Fibroblast of mammary gland (primary cell): ENCODE measurements around the gene KLHL24.
"Not testable (repeated sequence)": the region's sequence is repeated elsewhere in the genome, so short reads cannot be mapped to it uniquely, and the experiment has no call there.

Experiments
- DNase-seq: peaks from one replicate; pipeline ENCODE4 v3.0.0-alpha.2; 2010; ENCODE audit warnings: low read depth
- H3K4me3 ChIP-seq: 2 replicates; pipeline ENCODE4 v1.5.1; 2011; ENCODE audit warnings: low read depth, mild to moderate bottlenecking, low read length, moderate library complexity; ENCODE audit not compliant: control insufficient read depth
- TF ChIP-seq, protein P1 (sequence below): conservative IDR thresholded peaks from 2 replicates; pipeline ENCODE4 v1.5.1; 2011; ENCODE audit warnings: low read depth, low read length, inconsistent platforms; ENCODE audit not compliant: control insufficient read depth, insufficient read depth

KLHL24 gene

DNA sequence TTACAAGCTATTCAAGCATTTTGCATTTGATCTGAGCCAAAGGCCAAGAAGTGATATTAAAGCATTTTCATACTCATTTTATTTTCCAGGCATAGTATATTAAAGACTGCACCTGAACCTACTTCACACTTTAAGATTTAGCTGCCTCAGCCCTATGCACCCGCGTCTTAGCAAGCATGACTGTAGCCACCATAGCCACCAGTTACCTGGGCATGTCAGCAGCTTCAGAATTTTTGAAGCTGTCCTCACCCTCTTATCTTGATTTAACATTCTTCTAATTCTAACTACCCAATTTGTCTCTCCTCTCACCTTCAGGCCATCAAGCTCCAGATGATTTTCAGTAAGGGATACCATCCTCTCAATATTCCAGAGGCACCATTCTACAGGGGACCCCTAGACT, 40.8 kb upstream of the KLHL24 start:
- TF ChIP-seq, protein P1, sequence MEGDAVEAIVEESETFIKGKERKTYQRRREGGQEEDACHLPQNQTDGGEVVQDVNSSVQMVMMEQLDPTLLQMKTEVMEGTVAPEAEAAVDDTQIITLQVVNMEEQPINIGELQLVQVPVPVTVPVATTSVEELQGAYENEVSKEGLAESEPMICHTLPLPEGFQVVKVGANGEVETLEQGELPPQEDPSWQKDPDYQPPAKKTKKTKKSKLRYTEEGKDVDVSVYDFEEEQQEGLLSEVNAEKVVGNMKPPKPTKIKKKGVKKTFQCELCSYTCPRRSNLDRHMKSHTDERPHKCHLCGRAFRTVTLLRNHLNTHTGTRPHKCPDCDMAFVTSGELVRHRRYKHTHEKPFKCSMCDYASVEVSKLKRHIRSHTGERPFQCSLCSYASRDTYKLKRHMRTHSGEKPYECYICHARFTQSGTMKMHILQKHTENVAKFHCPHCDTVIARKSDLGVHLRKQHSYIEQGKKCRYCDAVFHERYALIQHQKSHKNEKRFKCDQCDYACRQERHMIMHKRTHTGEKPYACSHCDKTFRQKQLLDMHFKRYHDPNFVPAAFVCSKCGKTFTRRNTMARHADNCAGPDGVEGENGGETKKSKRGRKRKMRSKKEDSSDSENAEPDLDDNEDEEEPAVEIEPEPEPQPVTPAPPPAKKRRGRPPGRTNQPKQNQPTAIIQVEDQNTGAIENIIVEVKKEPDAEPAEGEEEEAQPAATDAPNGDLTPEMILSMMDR: no peak
- DNase-seq: no peak
- H3K4me3 ChIP-seq: no peak overlapping the region

DNA sequence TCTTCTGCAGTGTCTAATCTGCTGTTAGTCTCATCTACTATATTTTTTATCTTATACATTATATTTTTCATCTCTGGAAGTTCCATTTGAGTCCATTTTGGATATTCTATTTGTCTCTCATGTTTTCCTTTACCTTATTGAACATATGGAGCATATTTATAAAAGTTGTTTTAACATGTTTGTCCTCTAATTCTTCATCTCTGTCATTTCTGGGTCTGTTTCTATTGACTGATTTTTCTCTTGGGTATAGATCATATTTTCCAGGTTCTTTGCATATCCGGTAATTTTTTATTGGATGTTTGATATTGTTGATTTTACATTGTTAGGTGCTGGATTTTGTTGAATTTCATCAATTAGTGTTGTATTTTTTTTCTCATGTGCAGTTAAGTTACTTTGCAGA, 37.5 kb upstream of the KLHL24 start:
- no peak for DNase-seq
- H3K4me3 ChIP-seq: no peak overlapping the region
- TF ChIP-seq, protein P1: no peak

DNA sequence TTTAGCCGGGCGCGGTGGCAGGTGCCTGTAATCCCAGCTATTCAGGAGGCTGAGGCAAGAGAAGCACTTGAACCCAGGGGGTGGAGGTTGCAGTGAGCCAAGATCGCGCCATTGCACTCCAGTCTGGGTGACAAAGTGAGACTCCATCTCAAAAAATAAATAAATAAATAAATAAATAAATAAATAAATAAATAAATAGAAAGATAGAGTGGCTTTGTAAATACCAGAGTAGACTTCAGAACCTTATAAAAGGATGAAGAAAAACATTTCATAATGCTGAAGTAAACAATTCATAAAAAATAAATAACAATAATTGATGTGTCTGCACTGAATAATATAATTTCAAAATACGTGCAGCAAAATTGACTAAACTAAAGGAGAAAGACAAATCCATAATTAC, 24.1 kb upstream of the KLHL24 start:
- H3K4me3 ChIP-seq, DNase-seq: not testable (repeated sequence)

DNA sequence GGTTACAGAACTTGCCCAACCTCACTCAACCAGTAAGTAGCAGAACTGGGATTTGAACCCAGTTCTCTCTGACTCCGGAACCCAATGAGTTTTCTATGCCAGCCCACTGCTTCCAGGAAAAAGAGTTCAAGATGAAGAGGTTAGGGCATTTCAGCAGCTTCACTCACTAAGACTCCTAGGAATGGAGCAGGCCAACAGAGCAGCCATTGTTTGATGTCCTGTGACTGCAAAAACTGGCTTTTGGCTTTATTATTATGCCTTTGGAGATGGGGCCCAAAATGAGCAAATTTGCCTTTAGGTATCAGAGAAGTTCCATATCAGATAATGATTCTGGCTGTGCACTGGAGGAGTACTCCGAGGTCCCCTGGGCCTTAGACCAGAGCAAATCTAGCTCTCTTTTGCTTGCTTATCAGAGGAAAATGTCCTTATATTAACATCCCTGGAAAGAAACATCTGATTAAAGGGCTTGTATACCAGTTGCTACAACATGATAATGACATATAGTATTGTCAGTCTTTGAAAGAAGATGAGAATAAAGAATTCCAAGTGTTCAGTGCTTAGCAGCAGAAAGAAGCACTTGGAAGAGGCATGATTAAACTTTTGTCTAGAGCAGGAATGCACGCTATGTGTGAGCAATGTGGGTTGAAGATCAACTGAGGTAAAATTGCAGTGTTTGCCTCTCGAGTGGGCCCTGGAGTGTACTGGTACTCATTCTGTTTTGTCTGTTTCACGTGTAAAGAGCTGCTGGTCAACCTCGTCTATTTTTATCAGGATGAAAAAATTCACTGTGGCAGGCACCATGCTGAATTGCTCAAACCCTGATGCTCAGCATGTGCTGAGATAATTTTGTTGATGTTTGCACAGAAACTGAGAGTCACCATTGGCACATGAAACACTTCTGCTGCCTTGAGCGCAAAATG, 21.8 kb upstream of the KLHL24 start:
- no peak for DNase-seq
- TF ChIP-seq, protein P1: no peak
- H3K4me3 ChIP-seq: no peak overlapping the region

DNA sequence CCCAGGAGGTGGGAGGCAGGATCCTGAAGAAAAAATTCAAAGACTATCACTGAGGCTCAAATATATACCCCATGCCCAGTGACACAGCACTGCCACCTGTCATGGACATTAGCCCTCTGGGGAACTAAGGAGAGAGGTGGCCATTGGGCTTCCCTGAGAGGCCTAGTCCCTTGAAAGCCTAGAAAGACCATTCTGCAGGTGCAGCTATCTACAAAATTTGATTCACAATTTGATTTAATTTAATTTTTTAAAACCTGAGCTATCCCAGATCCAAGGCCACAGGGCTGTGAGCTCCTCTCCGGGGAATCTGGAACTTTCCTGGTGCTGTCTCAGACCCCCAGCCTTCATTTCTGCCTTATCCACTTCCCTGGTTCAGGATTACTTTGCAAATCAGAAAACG, 16.9 kb upstream of the KLHL24 start:
- TF ChIP-seq, protein P1: no peak
- no peak overlapping the region for H3K4me3 ChIP-seq
- DNase-seq: no peak

DNA sequence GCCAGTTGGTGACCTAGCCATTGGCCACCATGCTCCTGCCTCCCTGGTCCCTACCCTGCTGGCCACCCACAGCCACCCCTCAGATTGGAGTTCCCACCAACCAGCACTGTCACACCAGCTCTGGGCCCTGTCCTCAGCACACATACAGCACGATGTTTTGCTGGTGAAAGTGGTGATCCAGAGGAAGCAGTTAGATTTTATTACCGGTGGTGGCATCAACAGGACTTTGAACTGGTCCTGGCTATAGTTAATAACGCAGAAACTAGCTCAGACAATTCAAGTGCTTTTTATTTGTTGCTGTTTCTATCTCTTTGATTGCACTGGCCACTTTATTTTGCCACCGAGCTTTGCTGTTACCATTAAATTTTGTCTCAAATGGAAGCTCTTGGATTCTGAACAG, 16.4 kb upstream of the KLHL24 start:
- no peak for DNase-seq

DNA sequence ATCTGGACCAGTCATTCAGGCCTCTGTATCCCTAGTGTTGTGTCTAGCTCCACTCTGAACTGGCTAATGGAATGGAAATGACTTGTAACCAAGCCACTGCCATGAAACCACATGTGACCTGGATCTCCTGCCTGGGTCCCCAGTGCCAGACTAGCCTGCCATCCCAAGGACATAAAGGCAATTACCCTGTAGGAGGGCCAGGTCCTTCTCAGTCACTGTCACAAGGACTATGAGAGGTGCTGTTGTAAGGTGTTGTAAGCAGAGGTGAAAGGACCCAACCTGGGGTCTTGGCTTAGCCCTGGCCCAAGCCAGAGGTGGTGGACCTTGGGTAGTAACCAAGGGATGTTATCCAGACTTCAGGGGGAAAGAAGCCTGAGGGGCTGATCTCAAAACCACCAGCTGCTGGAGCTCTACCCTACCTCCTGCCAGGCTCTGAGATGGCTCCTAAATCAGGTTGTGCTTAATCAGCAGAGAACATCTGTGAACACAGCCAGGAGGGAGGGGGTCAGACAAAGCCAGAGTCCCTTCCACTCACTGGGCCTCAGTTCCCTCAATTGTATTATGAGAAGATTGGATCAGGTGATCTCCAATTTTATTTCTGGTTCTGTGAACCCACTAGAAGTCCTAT, 15.7 kb upstream of the KLHL24 start:
- TF ChIP-seq, protein P1: no peak
- no peak for DNase-seq

More for the DNA sequence above, 16.4 kb upstream of the KLHL24 start:
- TF ChIP-seq, protein P1: no peak
- H3K4me3 ChIP-seq: no peak overlapping the region

More for the DNA sequence above, 15.7 kb upstream of the KLHL24 start:
- H3K4me3 ChIP-seq: no peak overlapping the region
